ENCODE results near the gene CEMIP2.

DNA sequence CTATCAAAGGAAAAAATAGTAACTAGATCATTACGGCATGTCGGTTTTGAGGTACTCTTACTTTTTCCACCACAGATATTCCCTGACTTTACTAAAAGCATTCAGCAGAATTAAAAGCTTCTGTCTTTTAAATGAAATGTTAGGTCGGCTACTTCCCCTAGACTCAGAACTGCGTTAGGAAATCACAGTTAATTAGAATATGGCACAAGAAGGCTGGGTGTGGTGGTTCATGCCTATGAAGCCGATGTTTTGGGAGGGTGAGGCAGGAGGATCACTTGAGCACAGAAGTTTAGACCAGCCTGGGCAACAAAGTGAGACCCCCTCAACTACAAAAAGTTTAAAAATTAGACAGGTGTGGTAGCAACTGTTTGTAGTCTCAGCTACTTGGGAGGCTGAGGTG lies 24.4 kb downstream of the CEMIP2 start:
- TF ChIP-seq KDM1A (CRISPR knock-in tag; IDR thresholded peaks at IDR 0.05), result no peak
- no peak for TF ChIP-seq POLR2A (IDR thresholded peaks at IDR 0.05; ENCODE audit: insufficient read depth in 1 of 2, low read depth in 2 of 2, low read length in 2 of 2)
- TF ChIP-seq RAD21 (CRISPR knock-in tag; IDR thresholded peaks at IDR 0.05), result no peak
- no peak for TF ChIP-seq NFE2L1 (CRISPR knock-in tag; IDR thresholded peaks at IDR 0.05; ENCODE audit: borderline replicate concordance)
- TF ChIP-seq ZNF670 (CRISPR knock-in tag; IDR thresholded peaks at IDR 0.05; ENCODE audit: borderline replicate concordance), result no peak
- TF ChIP-seq EZH2 (conservative IDR thresholded peaks at IDR 0.05; ENCODE audit: low read depth, low read length), result no peak
- no peak for TF ChIP-seq MAFG (CRISPR knock-in tag; IDR thresholded peaks at IDR 0.05)
- TF ChIP-seq, protein P1, sequence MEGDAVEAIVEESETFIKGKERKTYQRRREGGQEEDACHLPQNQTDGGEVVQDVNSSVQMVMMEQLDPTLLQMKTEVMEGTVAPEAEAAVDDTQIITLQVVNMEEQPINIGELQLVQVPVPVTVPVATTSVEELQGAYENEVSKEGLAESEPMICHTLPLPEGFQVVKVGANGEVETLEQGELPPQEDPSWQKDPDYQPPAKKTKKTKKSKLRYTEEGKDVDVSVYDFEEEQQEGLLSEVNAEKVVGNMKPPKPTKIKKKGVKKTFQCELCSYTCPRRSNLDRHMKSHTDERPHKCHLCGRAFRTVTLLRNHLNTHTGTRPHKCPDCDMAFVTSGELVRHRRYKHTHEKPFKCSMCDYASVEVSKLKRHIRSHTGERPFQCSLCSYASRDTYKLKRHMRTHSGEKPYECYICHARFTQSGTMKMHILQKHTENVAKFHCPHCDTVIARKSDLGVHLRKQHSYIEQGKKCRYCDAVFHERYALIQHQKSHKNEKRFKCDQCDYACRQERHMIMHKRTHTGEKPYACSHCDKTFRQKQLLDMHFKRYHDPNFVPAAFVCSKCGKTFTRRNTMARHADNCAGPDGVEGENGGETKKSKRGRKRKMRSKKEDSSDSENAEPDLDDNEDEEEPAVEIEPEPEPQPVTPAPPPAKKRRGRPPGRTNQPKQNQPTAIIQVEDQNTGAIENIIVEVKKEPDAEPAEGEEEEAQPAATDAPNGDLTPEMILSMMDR (CRISPR knock-in tag; IDR thresholded peaks at IDR 0.05), result no peak
- TF ChIP-seq SMC3 (IDR thresholded peaks at IDR 0.05; ENCODE audit: low read length), result no peak
- TF ChIP-seq, protein P2, sequence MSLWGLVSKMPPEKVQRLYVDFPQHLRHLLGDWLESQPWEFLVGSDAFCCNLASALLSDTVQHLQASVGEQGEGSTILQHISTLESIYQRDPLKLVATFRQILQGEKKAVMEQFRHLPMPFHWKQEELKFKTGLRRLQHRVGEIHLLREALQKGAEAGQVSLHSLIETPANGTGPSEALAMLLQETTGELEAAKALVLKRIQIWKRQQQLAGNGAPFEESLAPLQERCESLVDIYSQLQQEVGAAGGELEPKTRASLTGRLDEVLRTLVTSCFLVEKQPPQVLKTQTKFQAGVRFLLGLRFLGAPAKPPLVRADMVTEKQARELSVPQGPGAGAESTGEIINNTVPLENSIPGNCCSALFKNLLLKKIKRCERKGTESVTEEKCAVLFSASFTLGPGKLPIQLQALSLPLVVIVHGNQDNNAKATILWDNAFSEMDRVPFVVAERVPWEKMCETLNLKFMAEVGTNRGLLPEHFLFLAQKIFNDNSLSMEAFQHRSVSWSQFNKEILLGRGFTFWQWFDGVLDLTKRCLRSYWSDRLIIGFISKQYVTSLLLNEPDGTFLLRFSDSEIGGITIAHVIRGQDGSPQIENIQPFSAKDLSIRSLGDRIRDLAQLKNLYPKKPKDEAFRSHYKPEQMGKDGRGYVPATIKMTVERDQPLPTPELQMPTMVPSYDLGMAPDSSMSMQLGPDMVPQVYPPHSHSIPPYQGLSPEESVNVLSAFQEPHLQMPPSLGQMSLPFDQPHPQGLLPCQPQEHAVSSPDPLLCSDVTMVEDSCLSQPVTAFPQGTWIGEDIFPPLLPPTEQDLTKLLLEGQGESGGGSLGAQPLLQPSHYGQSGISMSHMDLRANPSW (CRISPR knock-in tag; IDR thresholded peaks at IDR 0.05; ENCODE audit: borderline replicate concordance), result no peak
- TF ChIP-seq, protein P3, sequence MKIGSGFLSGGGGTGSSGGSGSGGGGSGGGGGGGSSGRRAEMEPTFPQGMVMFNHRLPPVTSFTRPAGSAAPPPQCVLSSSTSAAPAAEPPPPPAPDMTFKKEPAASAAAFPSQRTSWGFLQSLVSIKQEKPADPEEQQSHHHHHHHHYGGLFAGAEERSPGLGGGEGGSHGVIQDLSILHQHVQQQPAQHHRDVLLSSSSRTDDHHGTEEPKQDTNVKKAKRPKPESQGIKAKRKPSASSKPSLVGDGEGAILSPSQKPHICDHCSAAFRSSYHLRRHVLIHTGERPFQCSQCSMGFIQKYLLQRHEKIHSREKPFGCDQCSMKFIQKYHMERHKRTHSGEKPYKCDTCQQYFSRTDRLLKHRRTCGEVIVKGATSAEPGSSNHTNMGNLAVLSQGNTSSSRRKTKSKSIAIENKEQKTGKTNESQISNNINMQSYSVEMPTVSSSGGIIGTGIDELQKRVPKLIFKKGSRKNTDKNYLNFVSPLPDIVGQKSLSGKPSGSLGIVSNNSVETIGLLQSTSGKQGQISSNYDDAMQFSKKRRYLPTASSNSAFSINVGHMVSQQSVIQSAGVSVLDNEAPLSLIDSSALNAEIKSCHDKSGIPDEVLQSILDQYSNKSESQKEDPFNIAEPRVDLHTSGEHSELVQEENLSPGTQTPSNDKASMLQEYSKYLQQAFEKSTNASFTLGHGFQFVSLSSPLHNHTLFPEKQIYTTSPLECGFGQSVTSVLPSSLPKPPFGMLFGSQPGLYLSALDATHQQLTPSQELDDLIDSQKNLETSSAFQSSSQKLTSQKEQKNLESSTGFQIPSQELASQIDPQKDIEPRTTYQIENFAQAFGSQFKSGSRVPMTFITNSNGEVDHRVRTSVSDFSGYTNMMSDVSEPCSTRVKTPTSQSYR (CRISPR knock-in tag; IDR thresholded peaks at IDR 0.05; ENCODE audit: borderline replicate concordance), result no peak
- TF ChIP-seq ZNF138 (CRISPR knock-in tag; IDR thresholded peaks at IDR 0.05; ENCODE audit: low read depth), result no peak
- TF ChIP-seq, protein P4, sequence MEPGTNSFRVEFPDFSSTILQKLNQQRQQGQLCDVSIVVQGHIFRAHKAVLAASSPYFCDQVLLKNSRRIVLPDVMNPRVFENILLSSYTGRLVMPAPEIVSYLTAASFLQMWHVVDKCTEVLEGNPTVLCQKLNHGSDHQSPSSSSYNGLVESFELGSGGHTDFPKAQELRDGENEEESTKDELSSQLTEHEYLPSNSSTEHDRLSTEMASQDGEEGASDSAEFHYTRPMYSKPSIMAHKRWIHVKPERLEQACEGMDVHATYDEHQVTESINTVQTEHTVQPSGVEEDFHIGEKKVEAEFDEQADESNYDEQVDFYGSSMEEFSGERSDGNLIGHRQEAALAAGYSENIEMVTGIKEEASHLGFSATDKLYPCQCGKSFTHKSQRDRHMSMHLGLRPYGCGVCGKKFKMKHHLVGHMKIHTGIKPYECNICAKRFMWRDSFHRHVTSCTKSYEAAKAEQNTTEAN (CRISPR knock-in tag; conservative IDR thresholded peaks at IDR 0.05), result no peak
